GM06990 (cell line): ENCODE data around the gene RSBN1.

ENCODE experiments used
- DNase-seq: peaks from one replicate; pipeline ENCODE4 v3.0.0-alpha.2; 2011; ENCODE audit not compliant: insufficient read length; ENCODE audit errors: extremely low read depth
- H3K27me3 ChIP-seq: replicated peaks from 2 replicates; pipeline ENCODE4 v1.6.0; 2011; ENCODE audit warnings: low read length; ENCODE audit not compliant: control insufficient read depth, insufficient read depth
- H3K36me3 ChIP-seq: 2 replicates; pipeline ENCODE4 v1.5.1; 2011; ENCODE audit warnings: low read length; ENCODE audit not compliant: control insufficient read depth, insufficient read depth
- H3K4me3 ChIP-seq: replicated peaks from 2 replicates; pipeline ENCODE4 v1.5.1; 2011; ENCODE audit warnings: low read depth, mild to moderate bottlenecking, control low read depth, low read length
- TF ChIP-seq, protein P1 (sequence below): IDR thresholded peaks from 2 replicates; pipeline ENCODE4 v1.5.1; 2011; ENCODE audit warnings: low read length, control low read depth, mild to moderate bottlenecking, inconsistent platforms; ENCODE audit not compliant: insufficient read depth, poor library complexity, severe bottlenecking

The RSBN1 gene

DNA sequence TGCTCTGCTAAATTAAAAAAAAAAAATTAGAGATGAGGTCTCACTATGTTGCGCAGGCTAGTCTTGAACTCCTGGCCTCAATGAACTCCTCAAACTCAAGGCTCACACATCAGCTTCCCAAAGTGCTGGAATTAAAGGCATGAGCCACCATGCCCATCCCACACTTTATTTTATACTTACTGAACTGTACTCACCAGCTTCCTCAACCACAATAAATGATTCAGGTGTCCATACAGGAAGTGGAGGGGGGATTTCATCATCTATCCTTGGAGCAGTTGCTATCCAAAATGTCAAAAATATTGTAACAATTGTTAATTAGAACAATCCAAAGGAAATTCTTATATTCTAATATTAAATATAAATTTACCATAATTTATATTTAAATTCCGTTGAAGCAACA lies 22.4 kb upstream of the RSBN1 start:
- TF ChIP-seq, protein P1, sequence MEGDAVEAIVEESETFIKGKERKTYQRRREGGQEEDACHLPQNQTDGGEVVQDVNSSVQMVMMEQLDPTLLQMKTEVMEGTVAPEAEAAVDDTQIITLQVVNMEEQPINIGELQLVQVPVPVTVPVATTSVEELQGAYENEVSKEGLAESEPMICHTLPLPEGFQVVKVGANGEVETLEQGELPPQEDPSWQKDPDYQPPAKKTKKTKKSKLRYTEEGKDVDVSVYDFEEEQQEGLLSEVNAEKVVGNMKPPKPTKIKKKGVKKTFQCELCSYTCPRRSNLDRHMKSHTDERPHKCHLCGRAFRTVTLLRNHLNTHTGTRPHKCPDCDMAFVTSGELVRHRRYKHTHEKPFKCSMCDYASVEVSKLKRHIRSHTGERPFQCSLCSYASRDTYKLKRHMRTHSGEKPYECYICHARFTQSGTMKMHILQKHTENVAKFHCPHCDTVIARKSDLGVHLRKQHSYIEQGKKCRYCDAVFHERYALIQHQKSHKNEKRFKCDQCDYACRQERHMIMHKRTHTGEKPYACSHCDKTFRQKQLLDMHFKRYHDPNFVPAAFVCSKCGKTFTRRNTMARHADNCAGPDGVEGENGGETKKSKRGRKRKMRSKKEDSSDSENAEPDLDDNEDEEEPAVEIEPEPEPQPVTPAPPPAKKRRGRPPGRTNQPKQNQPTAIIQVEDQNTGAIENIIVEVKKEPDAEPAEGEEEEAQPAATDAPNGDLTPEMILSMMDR: no peak
- Histone ChIP-seq H3K36me3 (peaks cover 4% of the 10 kb centered on the region), H3K27me3 (no peaks in the 10 kb centered on the region), H3K4me3 (no peak overlapping the region)
- DNase-seq: no peak

DNA sequence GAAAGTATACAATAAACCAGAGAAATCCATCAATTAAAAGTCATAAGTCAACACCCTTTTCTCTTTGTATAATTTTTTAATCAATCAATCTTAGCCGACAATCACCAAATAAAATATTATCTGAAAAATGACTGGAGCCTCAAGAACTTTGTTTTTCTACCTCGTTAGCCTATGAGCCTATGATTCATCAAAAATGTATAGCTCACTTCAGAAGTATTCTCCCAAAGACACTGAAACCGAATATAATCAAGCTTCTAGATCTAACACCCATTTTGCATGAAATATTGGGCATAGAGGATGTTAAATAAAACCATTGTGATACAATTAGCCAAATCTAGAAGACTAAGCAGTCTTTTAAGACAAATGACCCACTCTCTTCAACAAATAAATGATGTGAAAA lies 17.8 kb upstream of the RSBN1 start:
- Histone ChIP-seq H3K27me3 (no peaks in the 10 kb centered on the region), H3K36me3 (peaks cover 4% of the 10 kb centered on the region), H3K4me3 (no peak overlapping the region)
- TF ChIP-seq, protein P1: no peak
- no peak for DNase-seq

DNA sequence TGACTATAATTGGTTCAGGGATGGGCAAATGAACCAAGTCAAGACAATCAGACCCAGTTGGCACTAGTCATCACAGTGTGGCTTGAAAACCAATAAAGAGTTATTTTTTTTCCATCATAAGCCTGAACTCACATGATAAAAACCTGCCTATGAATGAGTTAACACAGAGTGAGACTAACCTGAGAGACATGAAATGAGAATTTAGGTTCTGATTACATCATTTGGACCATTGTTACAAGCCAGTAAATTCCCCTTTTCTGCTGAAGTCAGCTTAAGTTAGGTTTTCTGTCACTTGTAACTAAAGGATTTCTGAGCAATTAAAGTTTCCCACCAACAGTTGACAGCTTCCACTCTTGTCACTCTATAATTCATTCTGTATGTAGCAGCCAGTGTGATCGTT lies 9.6 kb upstream of the RSBN1 start:
- Histone ChIP-seq H3K27me3 (no peaks in the 10 kb centered on the region), H3K36me3 (peaks cover 6% of the 10 kb centered on the region), H3K4me3 (no peak overlapping the region)
- no peak for DNase-seq
- TF ChIP-seq, protein P1: no peak

DNA sequence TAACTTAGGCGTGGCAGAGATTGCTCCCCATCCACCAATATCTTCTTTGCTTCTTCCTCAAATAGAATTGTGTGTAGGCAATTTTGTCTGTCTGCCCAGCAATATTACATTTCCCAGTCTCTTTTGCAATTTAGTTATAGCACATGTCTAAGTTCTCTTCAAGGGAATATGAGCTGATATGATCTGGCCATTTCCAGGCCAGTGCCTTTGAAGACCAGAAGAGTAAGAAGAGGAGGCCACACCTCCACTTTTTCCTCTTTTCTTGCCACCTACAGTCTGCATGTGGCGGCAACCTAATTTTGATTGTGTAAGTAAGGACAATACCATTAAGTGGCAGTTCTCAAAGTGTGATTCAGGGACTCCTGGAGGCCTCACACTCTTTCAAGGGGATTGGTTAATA lies 6.3 kb upstream of the RSBN1 start:
- peaks cover 5% of the 10 kb centered on the region for H3K36me3 ChIP-seq
- H3K4me3 ChIP-seq: no peak overlapping the region
- no peak for DNase-seq
- H3K27me3 ChIP-seq: no peaks in the 10 kb centered on the region
- TF ChIP-seq, protein P1: no peak

DNA sequence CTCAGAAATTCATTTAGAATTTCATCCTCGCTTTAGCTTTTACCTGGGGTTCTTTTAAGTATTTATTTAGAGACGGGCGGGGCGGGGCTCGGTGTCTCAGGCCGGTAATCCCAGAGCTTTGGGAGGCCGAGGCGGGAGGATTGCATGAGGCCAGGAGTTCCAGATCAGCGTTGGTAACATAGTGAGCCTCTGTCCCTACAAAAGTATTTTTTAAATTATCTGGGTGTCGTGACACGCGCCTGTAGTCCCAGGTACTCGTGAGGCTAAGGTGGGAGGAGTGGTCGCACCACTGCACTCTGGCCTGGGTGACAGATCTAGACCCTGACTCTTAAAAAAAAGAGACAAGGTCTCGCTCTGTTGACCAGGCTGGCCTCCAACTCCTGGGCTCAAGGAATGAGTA lies 942 bp upstream of the RSBN1 start:
- TF ChIP-seq, protein P1: no peak
- no peaks in the 10 kb centered on the region for H3K27me3 ChIP-seq
- H3K36me3 ChIP-seq: peaks cover 1% of the 10 kb centered on the region; the same call in 1 of the 2 replicates
- DNase-seq: peak; percentile 8
- H3K4me3 ChIP-seq: no peak overlapping the region

DNA sequence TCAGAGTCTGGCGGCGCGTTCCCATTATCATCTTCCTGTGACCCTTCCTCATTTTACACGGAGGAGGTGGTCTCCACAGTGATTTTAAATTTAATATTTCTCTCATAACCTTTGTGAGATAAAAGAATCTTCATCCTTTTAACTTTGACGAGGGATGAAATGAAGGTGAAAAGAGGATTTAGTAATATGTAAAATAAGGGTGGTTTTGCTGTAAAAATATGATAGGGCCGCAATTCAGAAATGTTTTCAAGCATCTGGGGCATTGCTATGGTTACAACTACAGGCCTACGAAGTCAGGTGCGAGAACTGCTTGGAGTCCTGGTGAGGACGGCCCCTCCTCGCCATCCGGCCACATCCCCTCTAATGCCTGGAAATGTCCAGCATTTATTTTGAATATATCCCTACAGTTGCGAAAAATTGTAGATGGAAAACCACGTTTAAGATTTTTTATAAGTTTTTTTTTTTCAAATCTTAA lies 422 bp upstream of the RSBN1 start:
- Histone ChIP-seq H3K4me3 (peak overlapping the region; percentile 48), H3K27me3 (no peaks in the 10 kb centered on the region), H3K36me3 (peaks cover 1% of the 10 kb centered on the region; the same call in 1 of the 2 replicates)
- TF ChIP-seq, protein P1: no peak
- no peak for DNase-seq
